Lung (tissue), 12 donors: ENCODE results near the gene IFNL3. TPM values are rescaled to one million over a fixed set of nuclear protein-coding genes. Genes with fewer than 3 reads are reported as not detected.

Source experiments
- ATAC-seq: fragments of 200-7000 bp; cut with Tn5 transposase; one replicate; pipeline ENCODE4 v1.9.1; 2020; ENCODE audit warnings: moderate number of reproducible peaks; ENCODE audit not compliant: insufficient read depth, low FRiP score
- DNase-seq, 3 donors: peaks; one replicate each; pipeline ENCODE4 v3.0.0-alpha.2; 2013 to 2017
- H3K27ac ChIP-seq, 2 donors: one replicate each; pipeline ENCODE4 v1.5.1; 2013; ENCODE audit warnings: mild to moderate bottlenecking in 2 of 2, moderate library complexity in 2 of 2, control low read depth in 1 of 2, inconsistent platforms in 1 of 2, low read depth in 1 of 2, low read length in 1 of 2
- H3K27me3 ChIP-seq, 3 donors: one replicate each; pipeline ENCODE4 v1.5.1; 2013; ENCODE audit warnings: low read length in 2 of 3; ENCODE audit not compliant: control insufficient read depth in 3 of 3, insufficient read depth in 3 of 3
- H3K36me3 ChIP-seq, 4 donors: one replicate each; pipeline ENCODE4 v1.5.1; 2013; ENCODE audit warnings: low read length in 4 of 4, mild to moderate bottlenecking in 1 of 4, moderate library complexity in 1 of 4; ENCODE audit not compliant: control insufficient read depth in 4 of 4, insufficient read depth in 4 of 4
- H3K4me1 ChIP-seq, 5 donors: one replicate each; pipeline ENCODE4 v1.5.1; 2013; ENCODE audit warnings: low read length in 5 of 5, mild to moderate bottlenecking in 2 of 5, moderate library complexity in 1 of 5; ENCODE audit not compliant: control insufficient read depth in 5 of 5, insufficient read depth in 5 of 5
- H3K4me3 ChIP-seq: one replicate; pipeline ENCODE4 v1.5.1; 2013; ENCODE audit warnings: mild to moderate bottlenecking, control low read depth, moderate library complexity
- H3K9ac ChIP-seq, 2 donors: one replicate each; pipeline ENCODE4 v1.5.1; 2013; ENCODE audit warnings: low read length in 2 of 2, control low read depth in 1 of 2; ENCODE audit not compliant: insufficient read depth in 1 of 2
- H3K9me3 ChIP-seq, 4 donors: one replicate each; pipeline ENCODE4 v1.5.1; 2013; ENCODE audit warnings: low read length in 3 of 4, mild to moderate bottlenecking in 1 of 4, moderate library complexity in 1 of 4; ENCODE audit not compliant: control insufficient read depth in 4 of 4, insufficient read depth in 3 of 4
- WGBS, 2 donors: extraction: QIAGEN DNeasy Blood & Tissue Kit; methylation state at CpG; one replicate each; pipeline ENCODE4 v1.1.7; 2013; 5-methylcytosine and 5-hydroxymethylcytosine counted together
- polyA plus RNA-seq, 2 donors: library from polyadenylated mRNA; stranded (reverse); fragments of 200-250 nt; gene quantifications; one replicate each; pipeline ENCODE4 v1.2.1, GENCODE V29; 2013
- total RNA-seq, 2 donors: library from RNA; depleted of rRNA in 1 of 2; stranded (reverse); fragments of >200 nt in 1 of 2; gene quantifications; one replicate each; pipeline ENCODE4 v1.2.1, GENCODE V29; 2014 to 2021
- TF ChIP-seq, protein P1 (sequence below): IDR thresholded peaks from 2 replicates; pipeline ENCODE4 v1.5.1; 2012; ENCODE audit warnings: mild to moderate bottlenecking; ENCODE audit errors: control extremely low read depth, extremely low read depth
- donor health status: control.
- donor health status: control.
- donor health status: Bipolar disorder and iron deficiency.
- donor health status: healthy.
- donor health status: DM: yes; HTN: yes; CAD: no.

The IFNL3 gene
- total and polyA plus RNA-seq, 4 donors: not detected

DNA sequence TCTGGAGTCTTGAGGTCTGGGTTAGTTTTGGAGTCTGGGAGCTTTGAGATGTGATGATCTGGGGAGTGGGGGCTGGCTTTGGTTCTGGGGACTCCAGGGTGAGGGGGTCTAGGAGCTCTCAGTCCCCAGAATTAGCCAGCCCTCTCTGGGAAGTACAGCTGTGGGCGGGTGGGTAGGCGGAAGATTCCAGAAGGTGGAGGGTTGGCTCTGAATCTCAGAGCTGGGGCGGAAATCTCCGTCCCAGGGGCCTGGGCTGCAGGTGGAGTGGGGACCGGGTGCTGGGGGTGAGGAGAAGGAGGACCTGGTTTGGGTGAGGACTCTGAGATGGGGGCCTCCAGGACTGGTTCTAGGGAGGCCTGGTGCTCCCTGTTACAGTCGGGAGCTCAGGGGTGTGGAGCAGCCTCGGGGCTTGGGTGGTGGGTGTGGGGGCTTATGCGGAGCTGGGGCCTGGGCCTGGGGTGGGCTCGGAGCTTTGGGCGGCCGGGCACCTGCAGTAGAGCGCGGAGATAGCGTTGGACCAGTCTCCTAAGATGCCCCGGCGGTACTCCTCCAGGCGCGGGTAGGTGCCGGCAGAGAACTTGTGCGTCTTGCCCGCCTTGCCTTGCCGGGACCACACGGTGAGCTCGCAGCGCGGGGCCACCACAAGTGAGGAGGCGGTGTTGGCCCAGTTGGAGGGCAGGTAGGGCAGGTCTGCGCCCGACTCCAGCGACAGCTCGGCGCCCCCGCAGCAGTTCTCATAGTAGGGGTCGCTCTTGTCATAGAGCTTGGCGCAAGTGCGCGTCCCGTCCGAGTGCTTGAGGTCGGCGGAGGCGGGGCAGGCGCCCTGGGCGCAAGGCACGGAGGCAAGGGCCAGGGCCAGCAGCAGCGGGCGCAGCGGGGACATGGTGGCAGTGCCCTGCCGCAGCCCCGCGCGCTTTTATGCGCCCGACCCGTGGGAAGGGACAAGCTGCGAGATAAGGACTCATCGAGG is 41.1 kb downstream of the IFNL3 start, which contains the start of gene SYCN:
Gene SYCN, minus strand, starts transcription at position 892 of the 970 bp plus-strand sequence. Its CDS starts 9 bp downstream, at position 883.
- H3K9ac ChIP-seq: no peak within 1 kb of the TSS
- no peak within 1 kb of the TSS for H3K27ac ChIP-seq
- TF ChIP-seq, protein P1, sequence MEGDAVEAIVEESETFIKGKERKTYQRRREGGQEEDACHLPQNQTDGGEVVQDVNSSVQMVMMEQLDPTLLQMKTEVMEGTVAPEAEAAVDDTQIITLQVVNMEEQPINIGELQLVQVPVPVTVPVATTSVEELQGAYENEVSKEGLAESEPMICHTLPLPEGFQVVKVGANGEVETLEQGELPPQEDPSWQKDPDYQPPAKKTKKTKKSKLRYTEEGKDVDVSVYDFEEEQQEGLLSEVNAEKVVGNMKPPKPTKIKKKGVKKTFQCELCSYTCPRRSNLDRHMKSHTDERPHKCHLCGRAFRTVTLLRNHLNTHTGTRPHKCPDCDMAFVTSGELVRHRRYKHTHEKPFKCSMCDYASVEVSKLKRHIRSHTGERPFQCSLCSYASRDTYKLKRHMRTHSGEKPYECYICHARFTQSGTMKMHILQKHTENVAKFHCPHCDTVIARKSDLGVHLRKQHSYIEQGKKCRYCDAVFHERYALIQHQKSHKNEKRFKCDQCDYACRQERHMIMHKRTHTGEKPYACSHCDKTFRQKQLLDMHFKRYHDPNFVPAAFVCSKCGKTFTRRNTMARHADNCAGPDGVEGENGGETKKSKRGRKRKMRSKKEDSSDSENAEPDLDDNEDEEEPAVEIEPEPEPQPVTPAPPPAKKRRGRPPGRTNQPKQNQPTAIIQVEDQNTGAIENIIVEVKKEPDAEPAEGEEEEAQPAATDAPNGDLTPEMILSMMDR: no peak
- DNase-seq (no peak), ATAC-seq (no peak)
- H3K9me3 ChIP-seq: no peaks in the 10 kb centered on the region
- H3K4me3 ChIP-seq: no peak within 1 kb of the TSS
- WGBS, 2 donors: 21 to 23% methylated on average over 56 to 57 of the region's 57 CpGs
- peaks cover 0 to 5% (median 0%) of the 10 kb centered on the region in 5 donors for H3K4me1 ChIP-seq
- H3K36me3 ChIP-seq: no peaks in the 10 kb centered on the region
- H3K27me3 ChIP-seq: peaks cover 0 to 23% (median 9%) of the 10 kb centered on the region in 3 donors

DNA sequence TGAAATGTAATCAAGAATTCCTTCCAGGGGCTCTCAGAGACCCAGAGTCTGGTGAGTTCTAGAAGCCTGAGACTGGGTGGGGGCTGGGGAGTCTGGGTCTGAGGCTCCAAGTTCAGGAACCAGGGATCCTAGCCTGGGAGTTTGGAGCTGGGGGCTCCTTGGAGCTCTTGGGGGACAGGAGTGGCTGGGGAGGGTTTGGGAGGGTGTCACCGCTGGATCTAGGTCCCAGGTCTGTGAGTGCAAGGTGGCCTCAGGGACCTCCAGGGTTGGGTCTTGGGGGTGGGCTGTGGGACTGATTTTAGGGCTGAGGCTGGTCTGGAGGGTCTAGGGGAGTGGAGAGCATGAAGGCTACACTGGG is 41.8 kb downstream of the IFNL3 start:
- Histone ChIP-seq H3K27ac (no peak overlapping the region), H3K4me3 (no peak overlapping the region), H3K27me3 (peaks cover 0 to 27% (median 11%) of the 10 kb centered on the region in 3 donors), H3K9me3 (no peaks in the 10 kb centered on the region), H3K9ac (no peak overlapping the region), H3K4me1 (peaks cover 0 to 5% (median 0%) of the 10 kb centered on the region in 5 donors), H3K36me3 (no peaks in the 10 kb centered on the region)
- TF ChIP-seq, protein P1: no peak
- ATAC-seq (no peak), DNase-seq (no peak)
- WGBS, 2 donors: 97 to 100% methylated on average over 1 of the region's 1 CpG

DNA sequence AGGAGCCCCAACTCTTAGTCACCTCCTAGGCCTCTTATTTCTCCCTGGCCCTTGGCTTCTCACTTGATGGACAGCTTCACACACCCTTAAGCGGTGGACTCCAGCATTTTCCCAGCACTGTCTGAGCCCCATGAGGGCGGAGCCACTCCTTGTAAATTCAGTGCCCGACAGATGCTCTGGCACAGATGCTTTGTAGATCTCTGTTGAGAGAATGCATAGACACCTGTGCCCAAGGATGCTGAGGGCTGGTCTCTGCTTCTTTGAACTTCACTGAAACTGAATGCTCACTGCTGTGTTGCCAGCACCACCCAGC is 44.0 kb downstream of the IFNL3 start:
- ATAC-seq (no peak), DNase-seq (no peak)
- Histone ChIP-seq H3K27me3 (peaks cover 0 to 40% (median 20%) of the 10 kb centered on the region in 3 donors), H3K4me3 (no peak overlapping the region), H3K27ac (no peak overlapping the region), H3K9ac (no peak overlapping the region), H3K4me1 (peaks cover 0 to 5% (median 0%) of the 10 kb centered on the region in 5 donors), H3K9me3 (no peaks in the 10 kb centered on the region), H3K36me3 (no peaks in the 10 kb centered on the region)
- TF ChIP-seq, protein P1: no peak
- 78 to 90% methylated on average over 3 of the region's 3 CpGs for WGBS, 2 donors
